ENCODE data around the gene RARB.

The RARB gene

DNA sequence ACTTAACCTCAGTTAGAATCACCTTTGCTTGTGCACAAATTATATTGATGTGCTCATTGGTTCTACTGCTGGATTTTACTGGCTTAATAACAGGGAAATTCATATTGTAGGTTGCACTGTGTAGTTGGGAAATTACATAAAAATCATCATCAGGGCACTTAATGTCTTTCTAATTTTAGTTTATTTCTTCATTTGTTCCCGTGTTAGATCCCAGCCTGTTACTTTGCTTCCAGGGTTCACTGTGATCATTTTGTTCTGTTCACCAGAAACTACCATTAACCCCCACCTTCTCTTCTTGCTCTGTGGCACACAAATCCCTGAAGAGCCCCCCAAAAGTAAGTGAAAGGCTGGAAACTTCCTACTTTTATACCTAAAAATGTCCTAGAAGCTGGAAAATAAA, 80.4 kb downstream of the RARB start:
- H3K36me3 ChIP-seq (ENCODE audit: control insufficient read depth, insufficient read depth, low read length) = no peaks in the 10 kb centered on the region
- TF ChIP-seq, protein P1, sequence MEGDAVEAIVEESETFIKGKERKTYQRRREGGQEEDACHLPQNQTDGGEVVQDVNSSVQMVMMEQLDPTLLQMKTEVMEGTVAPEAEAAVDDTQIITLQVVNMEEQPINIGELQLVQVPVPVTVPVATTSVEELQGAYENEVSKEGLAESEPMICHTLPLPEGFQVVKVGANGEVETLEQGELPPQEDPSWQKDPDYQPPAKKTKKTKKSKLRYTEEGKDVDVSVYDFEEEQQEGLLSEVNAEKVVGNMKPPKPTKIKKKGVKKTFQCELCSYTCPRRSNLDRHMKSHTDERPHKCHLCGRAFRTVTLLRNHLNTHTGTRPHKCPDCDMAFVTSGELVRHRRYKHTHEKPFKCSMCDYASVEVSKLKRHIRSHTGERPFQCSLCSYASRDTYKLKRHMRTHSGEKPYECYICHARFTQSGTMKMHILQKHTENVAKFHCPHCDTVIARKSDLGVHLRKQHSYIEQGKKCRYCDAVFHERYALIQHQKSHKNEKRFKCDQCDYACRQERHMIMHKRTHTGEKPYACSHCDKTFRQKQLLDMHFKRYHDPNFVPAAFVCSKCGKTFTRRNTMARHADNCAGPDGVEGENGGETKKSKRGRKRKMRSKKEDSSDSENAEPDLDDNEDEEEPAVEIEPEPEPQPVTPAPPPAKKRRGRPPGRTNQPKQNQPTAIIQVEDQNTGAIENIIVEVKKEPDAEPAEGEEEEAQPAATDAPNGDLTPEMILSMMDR (IDR thresholded peaks at IDR 0.05; ENCODE audit: insufficient read depth, low read length, poor library complexity, severe bottlenecking) = no peak
- no peak overlapping the region for H3K4me3 ChIP-seq (replicated peaks; ENCODE audit: low read depth, low read length)
- no peak for DNase-seq (ENCODE audit: extremely low read depth, insufficient read length)
- H3K27me3 ChIP-seq (replicated peaks; ENCODE audit: control insufficient read depth, insufficient read depth, low read length) = no peaks in the 10 kb centered on the region; the same call in 1 of the 2 replicates

DNA sequence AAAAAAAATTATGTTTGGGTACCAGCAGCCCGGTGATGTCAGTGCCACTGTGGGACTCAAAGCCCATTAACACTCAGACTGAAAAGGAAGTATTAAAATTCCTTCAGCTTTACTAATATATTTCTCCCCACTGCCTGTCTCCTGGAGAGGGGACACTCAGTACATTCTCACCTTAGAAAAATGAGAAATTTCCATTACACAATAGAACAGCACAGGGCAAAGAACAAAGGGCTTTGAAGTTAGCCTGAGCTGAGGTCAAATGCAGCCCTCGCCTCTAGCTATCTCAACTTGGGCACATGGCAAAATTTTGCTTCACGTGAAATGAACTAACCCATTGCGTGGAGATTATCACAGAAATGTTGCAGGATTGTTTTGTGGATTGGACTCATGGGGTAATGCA, 80.8 kb downstream of the RARB start:
- Histone ChIP-seq H3K27me3 (replicated peaks; ENCODE audit: control insufficient read depth, insufficient read depth, low read length) (no peaks in the 10 kb centered on the region; the same call in 1 of the 2 replicates), H3K36me3 (ENCODE audit: control insufficient read depth, insufficient read depth, low read length) (no peaks in the 10 kb centered on the region), H3K4me3 (replicated peaks; ENCODE audit: low read depth, low read length) (no peak overlapping the region)
- TF ChIP-seq, protein P1 (IDR thresholded peaks at IDR 0.05; ENCODE audit: insufficient read depth, low read length, poor library complexity, severe bottlenecking) = no peak
- DNase-seq (ENCODE audit: extremely low read depth, insufficient read length) = no peak

DNA sequence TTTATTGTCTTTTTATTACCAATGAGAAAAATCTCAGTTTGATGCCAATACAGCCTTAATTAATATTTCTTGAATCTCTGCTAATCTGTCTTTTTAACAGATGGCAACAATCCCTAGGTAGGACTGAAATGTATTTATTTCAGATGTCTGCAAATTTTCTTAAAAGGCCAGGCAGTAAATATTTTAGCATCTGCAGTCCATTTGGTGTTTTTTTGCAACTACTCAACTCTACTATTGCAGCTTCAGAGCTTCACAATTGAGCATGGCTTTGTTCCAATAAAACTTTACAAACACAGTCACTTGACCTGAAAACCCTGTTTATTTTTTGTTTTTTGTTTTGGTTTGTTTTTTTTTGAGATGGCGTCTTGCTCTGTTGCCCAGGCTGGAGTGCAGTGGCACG, 82.7 kb downstream of the RARB start:
- Histone ChIP-seq H3K27me3 (replicated peaks; ENCODE audit: control insufficient read depth, insufficient read depth, low read length) (no peaks in the 10 kb centered on the region; the same call in 1 of the 2 replicates), H3K36me3 (ENCODE audit: control insufficient read depth, insufficient read depth, low read length) (no peaks in the 10 kb centered on the region), H3K4me3 (replicated peaks; ENCODE audit: low read depth, low read length) (no peak overlapping the region)
- TF ChIP-seq, protein P1 (IDR thresholded peaks at IDR 0.05; ENCODE audit: insufficient read depth, low read length, poor library complexity, severe bottlenecking) = no peak
- no peak for DNase-seq (ENCODE audit: extremely low read depth, insufficient read length)

DNA sequence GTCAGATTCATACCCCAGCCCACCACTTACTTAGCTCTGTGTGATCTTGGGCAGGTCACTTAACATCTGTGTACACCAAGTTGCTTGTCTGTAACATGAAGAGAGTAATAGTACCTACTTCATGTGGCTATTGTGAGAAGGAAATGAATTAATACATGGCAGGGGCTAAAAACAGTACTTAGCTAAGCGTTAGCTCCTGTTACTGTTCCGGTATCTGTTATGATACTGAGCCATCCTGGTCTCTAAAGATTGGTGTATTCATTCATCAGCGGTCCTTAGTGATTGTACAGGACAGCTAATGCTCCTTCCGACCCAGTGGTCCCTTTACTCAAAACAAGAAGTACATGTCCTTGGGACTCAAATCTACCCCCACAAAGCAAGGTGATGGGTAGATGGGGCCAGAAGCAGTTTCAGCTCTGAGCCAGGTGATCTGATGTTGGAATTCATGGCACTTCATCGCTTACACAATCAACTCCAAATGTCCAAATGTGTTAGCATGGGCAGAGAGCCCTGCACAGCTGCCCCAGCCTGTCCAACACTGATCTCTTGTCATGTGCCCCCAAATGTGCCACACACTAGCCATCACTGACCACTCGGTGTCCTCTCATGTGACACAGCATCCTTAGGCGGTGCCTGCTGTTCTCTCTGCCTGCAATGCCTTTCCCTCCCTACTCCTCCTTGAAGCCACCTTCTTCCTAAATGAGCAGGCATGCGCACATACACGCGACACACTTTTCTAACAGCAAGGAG, 84.1 kb downstream of the RARB start:
- TF ChIP-seq, protein P1 (IDR thresholded peaks at IDR 0.05; ENCODE audit: insufficient read depth, low read length, poor library complexity, severe bottlenecking) = no peak
- Histone ChIP-seq H3K27me3 (replicated peaks; ENCODE audit: control insufficient read depth, insufficient read depth, low read length) (no peaks in the 10 kb centered on the region; the same call in 1 of the 2 replicates), H3K36me3 (ENCODE audit: control insufficient read depth, insufficient read depth, low read length) (no peaks in the 10 kb centered on the region), H3K4me3 (replicated peaks; ENCODE audit: low read depth, low read length) (no peak overlapping the region)
- DNase-seq (ENCODE audit: extremely low read depth, insufficient read length) = no peak

DNA sequence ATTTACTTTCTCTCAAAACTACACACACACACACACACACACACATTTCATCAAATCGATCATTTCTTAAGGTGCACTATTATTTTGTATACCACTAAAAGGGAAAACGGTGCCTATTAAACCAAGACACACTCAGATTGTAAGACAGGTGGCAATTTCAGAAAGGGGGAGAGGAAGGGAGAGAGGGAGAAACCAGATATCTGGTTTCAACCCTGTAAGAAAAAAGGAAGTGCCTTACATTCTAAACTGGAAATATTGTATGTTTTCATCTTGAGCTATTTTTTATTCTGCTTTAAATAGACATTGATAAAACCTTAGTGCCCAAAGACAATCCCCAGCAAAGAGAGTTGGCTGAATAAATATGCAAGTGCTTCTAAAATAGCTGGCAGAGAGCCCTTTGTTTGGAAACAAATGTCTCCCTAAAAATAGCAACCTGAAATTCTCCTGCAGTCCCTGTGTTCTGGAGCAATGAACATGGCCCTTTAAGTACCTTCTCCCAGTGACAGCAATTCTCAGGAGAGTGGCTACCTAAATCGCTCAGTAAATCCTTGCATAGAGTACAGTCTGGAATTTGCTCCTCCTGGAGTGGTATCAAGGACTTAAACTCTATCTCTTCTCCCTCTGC, 85.7 kb downstream of the RARB start:
- TF ChIP-seq, protein P1 (IDR thresholded peaks at IDR 0.05; ENCODE audit: insufficient read depth, low read length, poor library complexity, severe bottlenecking) = no peak
- no peaks in the 10 kb centered on the region; the same call in 1 of the 2 replicates for H3K27me3 ChIP-seq (replicated peaks; ENCODE audit: control insufficient read depth, insufficient read depth, low read length)
- no peak overlapping the region for H3K4me3 ChIP-seq (replicated peaks; ENCODE audit: low read depth, low read length)
- no peak for DNase-seq (ENCODE audit: extremely low read depth, insufficient read length)
- no peaks in the 10 kb centered on the region for H3K36me3 ChIP-seq (ENCODE audit: control insufficient read depth, insufficient read depth, low read length)

Measured in GM06990 (cell line).